ENCODE results near the gene PDK3.

PDK3 gene

DNA sequence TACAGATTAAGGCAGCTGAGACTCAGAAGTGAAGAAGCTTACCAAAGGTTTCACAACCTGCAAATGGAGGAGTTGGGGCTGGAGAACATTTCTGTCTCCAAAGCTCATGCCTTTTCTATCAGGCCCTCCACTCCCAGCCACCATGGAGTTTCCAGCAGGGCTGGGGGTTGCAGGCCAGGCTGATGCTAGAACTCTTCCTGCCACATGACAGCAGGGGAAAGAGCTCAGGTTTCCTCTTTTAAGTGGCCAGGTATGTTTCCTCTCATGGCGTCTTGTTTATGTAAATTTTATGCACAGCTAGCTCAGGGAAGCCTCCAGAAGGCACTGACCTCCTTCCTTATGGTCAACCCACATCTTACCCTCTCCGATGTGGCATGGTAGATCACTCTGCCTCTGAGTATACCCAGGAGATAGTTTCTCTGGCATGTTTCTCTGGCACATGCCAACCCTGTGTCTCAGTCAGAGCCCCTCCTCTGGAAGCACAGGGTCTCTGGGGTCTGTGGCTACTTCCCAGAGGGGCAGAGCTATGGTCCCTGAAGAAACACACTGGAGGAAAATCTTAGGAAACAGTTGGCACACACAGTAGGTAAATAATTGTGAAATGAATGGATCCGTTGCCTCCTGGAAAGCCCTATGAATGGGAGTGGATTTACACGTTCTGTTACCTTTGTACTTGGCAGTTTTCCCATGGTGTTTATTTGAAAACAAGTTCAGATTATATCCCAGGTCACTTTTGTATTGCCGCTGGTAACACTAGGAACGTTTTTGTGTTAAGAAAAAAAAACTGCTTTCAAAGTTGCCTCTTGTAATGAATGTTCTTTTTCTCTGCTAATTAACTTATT lies 28.9 kb downstream of the PDK3 start:
- no peaks in the 10 kb centered on the region for H3K9me3 ChIP-seq (ENCODE audit: control insufficient read depth, insufficient read depth, low read length)
- H3K9ac ChIP-seq (ENCODE audit: low read depth, low read length), result no peak overlapping the region
- peaks cover 33% of the 10 kb centered on the region for H3K4me1 ChIP-seq (ENCODE audit: insufficient read depth, low read length)
- H3K36me3 ChIP-seq (ENCODE audit: insufficient read depth, low read length), result no peaks in the 10 kb centered on the region

DNA sequence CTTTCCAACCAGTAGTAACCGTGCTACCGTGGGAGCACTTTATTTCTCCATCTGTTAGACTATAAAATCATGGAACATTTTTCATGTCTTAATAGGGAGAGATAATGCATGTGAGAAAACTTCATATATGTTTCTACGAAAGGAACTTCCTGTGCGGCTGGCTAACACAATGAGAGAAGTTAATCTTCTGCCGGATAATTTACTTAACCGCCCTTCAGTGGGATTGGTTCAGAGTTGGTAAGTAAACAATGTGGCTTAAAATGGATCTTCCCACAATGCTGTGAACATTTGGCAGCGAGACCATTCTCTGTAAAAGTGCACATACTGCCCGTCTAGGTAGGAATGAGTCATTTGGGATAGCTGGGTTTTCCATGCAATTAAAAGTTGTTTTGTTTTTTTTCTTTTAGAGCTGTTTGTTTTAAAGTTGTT lies 29.6 kb downstream of the PDK3 start:
- Histone ChIP-seq H3K9ac (ENCODE audit: low read depth, low read length) (no peak overlapping the region), H3K4me1 (ENCODE audit: insufficient read depth, low read length) (peaks cover 33% of the 10 kb centered on the region), H3K36me3 (ENCODE audit: insufficient read depth, low read length) (no peaks in the 10 kb centered on the region), H3K9me3 (ENCODE audit: control insufficient read depth, insufficient read depth, low read length) (no peaks in the 10 kb centered on the region)

DNA sequence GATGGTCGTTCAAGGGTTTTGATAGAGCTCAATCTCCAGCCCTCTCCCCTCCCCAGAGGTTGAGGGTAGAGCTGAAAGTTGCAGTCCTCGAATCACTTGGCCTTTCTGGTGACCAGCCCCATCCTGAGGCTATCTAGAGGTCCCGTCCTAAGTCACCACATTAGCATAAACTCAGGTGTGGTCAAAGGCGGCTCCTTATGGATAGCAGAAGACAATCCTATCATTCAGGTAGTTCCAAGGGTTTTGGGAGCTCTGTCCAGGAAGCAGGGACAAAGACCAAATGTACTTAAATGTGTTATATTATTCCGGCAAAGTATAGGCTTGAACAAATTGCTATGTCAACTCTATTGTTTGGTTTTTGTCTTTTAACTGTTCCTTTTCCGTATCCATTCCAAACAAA lies 30.6 kb downstream of the PDK3 start:
- H3K4me1 ChIP-seq (ENCODE audit: insufficient read depth, low read length), result peaks cover 33% of the 10 kb centered on the region
- no peaks in the 10 kb centered on the region for H3K9me3 ChIP-seq (ENCODE audit: control insufficient read depth, insufficient read depth, low read length)
- no peaks in the 10 kb centered on the region for H3K36me3 ChIP-seq (ENCODE audit: insufficient read depth, low read length)
- H3K9ac ChIP-seq (ENCODE audit: low read depth, low read length), result no peak overlapping the region

DNA sequence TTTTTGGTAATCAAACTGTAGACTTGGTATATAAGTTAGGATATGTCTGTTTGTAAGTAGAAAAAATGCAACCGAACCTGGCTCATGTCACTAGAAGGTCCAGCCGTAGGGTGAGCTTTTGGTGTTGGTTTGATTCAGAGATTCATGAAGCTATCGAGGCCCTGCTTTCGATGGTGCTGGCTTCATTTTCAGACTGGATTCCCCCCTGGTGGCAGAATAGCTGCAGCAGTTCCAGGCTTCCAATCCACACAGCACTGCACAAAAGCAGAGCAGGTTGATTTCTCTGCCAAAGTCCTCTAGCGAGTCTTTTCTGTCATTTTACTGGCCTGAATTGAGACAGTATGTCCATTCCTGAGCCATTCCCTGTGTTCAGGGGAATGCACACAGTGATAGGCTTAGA lies 33.1 kb downstream of the PDK3 start:
- Histone ChIP-seq H3K9me3 (ENCODE audit: control insufficient read depth, insufficient read depth, low read length) (no peaks in the 10 kb centered on the region), H3K4me1 (ENCODE audit: insufficient read depth, low read length) (peaks cover 28% of the 10 kb centered on the region), H3K36me3 (ENCODE audit: insufficient read depth, low read length) (no peaks in the 10 kb centered on the region), H3K9ac (ENCODE audit: low read depth, low read length) (no peak overlapping the region)

DNA sequence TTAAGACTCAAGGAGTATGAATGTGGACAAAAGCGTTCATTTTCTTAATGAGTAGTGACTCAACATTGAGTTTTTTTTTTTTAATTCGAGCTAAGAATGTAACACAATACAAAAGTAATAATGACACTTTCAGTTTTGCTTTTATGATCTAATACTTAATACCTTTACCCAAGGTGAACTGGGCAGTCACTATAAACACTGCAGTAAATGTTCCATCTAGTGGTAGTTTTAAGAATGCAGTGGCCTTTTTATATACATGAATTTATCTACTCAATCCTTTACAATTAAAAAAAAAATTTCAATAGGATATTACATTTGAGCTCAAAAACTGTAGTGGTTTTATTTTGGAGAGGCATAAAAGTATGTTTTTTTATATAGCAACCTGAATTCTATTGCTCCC lies 33.9 kb downstream of the PDK3 start:
- Histone ChIP-seq H3K9ac (ENCODE audit: low read depth, low read length) (no peak overlapping the region), H3K4me1 (ENCODE audit: insufficient read depth, low read length) (peaks cover 21% of the 10 kb centered on the region), H3K9me3 (ENCODE audit: control insufficient read depth, insufficient read depth, low read length) (no peaks in the 10 kb centered on the region), H3K36me3 (ENCODE audit: insufficient read depth, low read length) (no peaks in the 10 kb centered on the region)

DNA sequence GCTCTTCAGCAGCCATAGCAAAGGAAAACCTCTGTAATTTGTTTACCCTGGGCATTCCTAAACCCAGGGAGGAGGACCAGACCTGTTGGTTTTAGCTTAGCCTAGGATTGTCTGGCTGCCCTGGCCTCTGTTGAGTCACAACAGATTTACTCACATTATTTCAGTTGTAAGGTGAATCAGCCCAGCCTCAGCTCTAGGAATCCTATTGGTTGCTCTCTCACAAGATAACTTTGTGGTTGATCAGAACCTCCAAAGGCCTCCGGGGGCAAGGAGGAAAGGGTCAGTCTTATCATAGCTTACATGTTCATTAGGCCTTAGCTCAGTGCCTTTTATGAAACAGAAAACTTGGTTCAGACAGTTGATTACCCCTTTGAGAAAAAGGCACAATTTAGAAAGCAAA lies 41.0 kb downstream of the PDK3 start:
- no peak overlapping the region for H3K9ac ChIP-seq (ENCODE audit: low read depth, low read length)
- no peaks in the 10 kb centered on the region; the same call in 1 of the 2 replicates for H3K4me1 ChIP-seq (ENCODE audit: insufficient read depth, low read length)
- no peaks in the 10 kb centered on the region for H3K9me3 ChIP-seq (ENCODE audit: control insufficient read depth, insufficient read depth, low read length)
- H3K36me3 ChIP-seq (ENCODE audit: insufficient read depth, low read length), result no peaks in the 10 kb centered on the region

DNA sequence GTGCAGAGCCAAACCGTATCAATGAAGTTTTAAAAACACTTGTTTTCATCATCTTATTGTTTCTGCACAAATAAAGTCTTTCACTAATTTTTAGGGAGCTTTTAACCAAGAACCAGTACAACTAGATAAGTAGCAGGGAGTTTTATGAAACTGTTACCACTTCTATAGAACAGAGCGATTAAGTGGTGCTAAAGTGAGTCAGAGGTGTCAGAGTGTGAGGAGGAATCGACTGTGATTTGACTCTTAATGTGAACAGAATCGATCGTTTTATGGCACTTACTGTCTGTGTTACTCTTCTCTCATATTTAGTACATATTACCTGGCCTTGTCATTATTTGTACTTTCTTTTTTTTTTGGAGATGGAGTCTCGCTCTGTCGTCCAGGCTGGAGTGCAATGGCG lies 43.3 kb downstream of the PDK3 start:
- Histone ChIP-seq H3K4me1 (ENCODE audit: insufficient read depth, low read length) (no peaks in the 10 kb centered on the region; the same call in 1 of the 2 replicates), H3K36me3 (ENCODE audit: insufficient read depth, low read length) (no peaks in the 10 kb centered on the region), H3K9me3 (ENCODE audit: control insufficient read depth, insufficient read depth, low read length) (no peaks in the 10 kb centered on the region), H3K9ac (ENCODE audit: low read depth, low read length) (no peak overlapping the region)

DNA sequence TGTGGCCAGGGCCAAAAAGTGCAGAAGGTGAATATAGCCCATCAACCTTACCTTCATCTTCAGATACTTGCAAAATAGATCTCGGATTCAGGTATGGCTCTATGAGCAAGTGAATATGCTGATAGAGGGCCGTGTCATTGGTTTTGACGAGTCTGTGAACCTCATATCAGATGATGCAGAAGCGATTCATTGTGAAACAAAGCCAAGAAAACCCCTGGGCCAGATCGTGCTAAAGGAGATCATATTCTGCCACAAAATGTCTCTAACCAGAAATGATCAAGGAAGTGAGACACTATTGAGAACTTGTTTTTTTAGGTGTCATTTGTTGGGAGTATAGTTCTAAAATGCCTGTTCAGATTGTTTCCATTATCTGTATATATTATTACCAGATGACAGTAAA lies 48.3 kb downstream of the PDK3 start:
- Histone ChIP-seq H3K9ac (ENCODE audit: low read depth, low read length) (no peak overlapping the region), H3K9me3 (ENCODE audit: control insufficient read depth, insufficient read depth, low read length) (no peaks in the 10 kb centered on the region), H3K36me3 (ENCODE audit: insufficient read depth, low read length) (no peaks in the 10 kb centered on the region), H3K4me1 (ENCODE audit: insufficient read depth, low read length) (no peaks in the 10 kb centered on the region)

DNA sequence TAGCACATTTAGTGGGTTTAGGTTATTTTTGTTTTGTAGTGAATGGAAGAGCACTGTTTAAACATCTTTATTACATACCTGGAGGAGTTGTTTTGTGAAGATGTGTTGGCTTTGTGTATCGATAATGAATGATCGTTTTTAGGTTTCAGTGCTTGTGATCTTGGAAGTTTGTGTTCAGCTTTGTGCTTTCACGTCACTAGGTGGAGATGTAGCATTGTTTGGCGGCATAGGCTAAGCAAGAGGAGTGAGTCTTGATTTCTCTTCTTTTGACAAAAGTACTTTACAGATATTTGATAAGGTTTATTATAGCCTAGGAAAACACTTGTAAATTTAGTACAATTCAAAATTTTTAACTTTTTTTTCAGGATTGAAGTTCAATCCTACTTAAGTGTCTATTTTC lies 50.4 kb downstream of the PDK3 start:
- no peaks in the 10 kb centered on the region for H3K9me3 ChIP-seq (ENCODE audit: control insufficient read depth, insufficient read depth, low read length)
- H3K9ac ChIP-seq (ENCODE audit: low read depth, low read length), result no peak overlapping the region
- no peaks in the 10 kb centered on the region for H3K36me3 ChIP-seq (ENCODE audit: insufficient read depth, low read length)
- no peaks in the 10 kb centered on the region for H3K4me1 ChIP-seq (ENCODE audit: insufficient read depth, low read length)

DNA sequence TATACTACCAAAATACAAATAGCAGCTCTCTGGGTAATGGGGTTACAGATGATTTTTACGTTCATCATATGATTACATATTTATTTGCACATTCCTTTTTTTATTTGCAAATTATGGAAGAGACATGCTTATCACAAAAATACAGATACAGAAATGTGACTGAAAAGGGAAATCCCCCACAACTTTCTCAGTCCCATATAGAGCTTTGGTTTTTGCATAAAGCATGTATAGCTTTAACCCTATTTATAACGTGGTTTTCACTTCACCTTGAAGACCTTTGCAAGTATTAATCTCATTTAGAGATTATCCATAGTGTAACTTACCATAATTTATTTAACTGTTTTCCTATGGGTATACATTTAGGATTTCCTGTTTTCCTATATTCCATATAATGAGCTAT lies 55.4 kb downstream of the PDK3 start:
- H3K9ac ChIP-seq (ENCODE audit: low read depth, low read length), result no peak overlapping the region
- H3K9me3 ChIP-seq (ENCODE audit: control insufficient read depth, insufficient read depth, low read length), result no peaks in the 10 kb centered on the region
- H3K4me1 ChIP-seq (ENCODE audit: insufficient read depth, low read length), result peaks cover 4% of the 10 kb centered on the region; the same call in 1 of the 2 replicates
- H3K36me3 ChIP-seq (ENCODE audit: insufficient read depth, low read length), result no peaks in the 10 kb centered on the region

DNA sequence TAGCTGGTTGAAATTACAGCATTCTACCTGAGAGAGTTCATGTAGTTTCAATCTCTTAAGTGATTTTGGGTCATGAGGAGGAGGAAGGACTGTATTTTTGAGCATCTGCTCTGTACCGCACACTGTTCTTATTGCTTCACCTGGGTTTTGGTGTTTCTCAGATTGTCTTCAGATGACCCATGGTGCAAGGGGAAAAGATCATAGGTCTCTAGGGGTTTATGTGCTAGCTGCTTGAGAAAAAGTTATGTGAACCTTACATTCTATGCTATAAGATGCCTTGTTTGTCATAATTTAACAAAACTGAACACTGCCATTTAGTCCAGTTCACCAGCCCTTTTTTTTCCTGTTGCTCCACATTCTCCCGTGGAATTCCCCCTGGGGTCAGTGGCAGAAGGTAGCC lies 60.4 kb downstream of the PDK3 start:
- Histone ChIP-seq H3K9me3 (ENCODE audit: control insufficient read depth, insufficient read depth, low read length) (no peaks in the 10 kb centered on the region), H3K4me1 (ENCODE audit: insufficient read depth, low read length) (peaks cover 44% of the 10 kb centered on the region), H3K9ac (ENCODE audit: low read depth, low read length) (no peak overlapping the region), H3K36me3 (ENCODE audit: insufficient read depth, low read length) (0 out of 2 replicates have a peak, but pooled peaks cover 2% of the 10 kb centered on the region)

DNA sequence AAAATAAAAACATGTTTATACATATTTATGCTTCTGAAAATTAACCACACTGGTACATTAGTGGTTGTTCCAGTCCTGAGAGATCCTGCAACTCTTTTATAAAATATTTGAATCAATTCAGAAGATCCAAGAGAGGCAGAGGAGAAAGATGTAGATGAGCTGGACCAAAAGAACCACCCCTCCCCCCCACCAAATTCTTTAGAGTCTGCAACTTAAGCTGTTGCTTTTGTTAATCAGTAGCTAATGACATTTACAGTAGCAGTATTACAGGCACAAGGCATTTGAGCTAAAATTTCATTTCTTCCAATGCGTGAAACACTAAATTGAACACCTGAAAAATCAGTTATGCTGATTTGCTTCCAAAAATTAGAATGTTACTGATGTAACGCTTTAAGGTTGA lies 61.5 kb downstream of the PDK3 start:
- Histone ChIP-seq H3K36me3 (ENCODE audit: insufficient read depth, low read length) (peaks cover 4% of the 10 kb centered on the region; the same call in 1 of the 2 replicates), H3K4me1 (ENCODE audit: insufficient read depth, low read length) (peaks cover 44% of the 10 kb centered on the region), H3K9ac (ENCODE audit: low read depth, low read length) (no peak overlapping the region), H3K9me3 (ENCODE audit: control insufficient read depth, insufficient read depth, low read length) (no peaks in the 10 kb centered on the region)

DNA sequence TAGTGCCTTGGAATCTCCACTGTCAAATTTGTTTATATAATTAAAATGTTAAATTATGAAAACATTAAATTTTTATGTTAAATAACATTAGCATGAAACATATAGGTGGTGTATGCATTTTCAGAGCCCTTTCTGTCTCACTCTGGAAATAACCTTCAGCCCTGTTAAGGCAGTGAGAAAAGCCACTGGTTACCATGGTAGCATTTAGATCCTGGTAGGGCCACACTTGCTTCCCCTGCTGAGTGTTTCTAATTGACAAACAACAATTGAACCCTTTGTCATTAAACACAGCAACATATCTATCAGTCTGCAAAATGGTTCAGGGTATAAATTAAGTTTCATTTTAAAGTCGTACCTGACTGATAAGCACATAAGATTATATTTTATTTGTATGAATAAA lies 63.5 kb downstream of the PDK3 start:
- peaks cover 5% of the 10 kb centered on the region for H3K36me3 ChIP-seq (ENCODE audit: insufficient read depth, low read length)
- H3K9ac ChIP-seq (ENCODE audit: low read depth, low read length), result no peak overlapping the region
- H3K9me3 ChIP-seq (ENCODE audit: control insufficient read depth, insufficient read depth, low read length), result no peaks in the 10 kb centered on the region
- peaks cover 44% of the 10 kb centered on the region for H3K4me1 ChIP-seq (ENCODE audit: insufficient read depth, low read length)

DNA sequence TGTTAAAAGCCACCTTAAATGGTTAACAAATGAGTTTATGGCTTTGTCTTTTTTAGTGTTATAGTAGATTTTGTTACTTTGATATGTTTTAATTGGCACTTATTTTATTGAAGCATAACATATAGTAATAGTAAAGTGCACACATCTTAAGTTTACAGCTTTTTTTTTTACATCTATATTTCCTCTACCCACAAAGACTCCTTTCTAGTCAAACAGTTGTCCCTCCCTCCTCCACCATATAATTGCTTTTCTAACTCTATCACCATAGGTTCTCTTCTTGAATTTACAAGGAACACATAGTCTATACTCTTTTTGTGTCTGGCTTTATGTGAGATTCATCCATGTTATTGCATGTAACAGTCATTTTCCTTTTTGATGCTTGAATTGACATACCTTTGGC lies 71.5 kb downstream of the PDK3 start:
- Histone ChIP-seq H3K4me1 (ENCODE audit: insufficient read depth, low read length) (no peaks in the 10 kb centered on the region), H3K9me3 (ENCODE audit: control insufficient read depth, insufficient read depth, low read length) (no peaks in the 10 kb centered on the region), H3K36me3 (ENCODE audit: insufficient read depth, low read length) (peaks cover 1% of the 10 kb centered on the region), H3K9ac (ENCODE audit: low read depth, low read length) (no peak overlapping the region)

DNA sequence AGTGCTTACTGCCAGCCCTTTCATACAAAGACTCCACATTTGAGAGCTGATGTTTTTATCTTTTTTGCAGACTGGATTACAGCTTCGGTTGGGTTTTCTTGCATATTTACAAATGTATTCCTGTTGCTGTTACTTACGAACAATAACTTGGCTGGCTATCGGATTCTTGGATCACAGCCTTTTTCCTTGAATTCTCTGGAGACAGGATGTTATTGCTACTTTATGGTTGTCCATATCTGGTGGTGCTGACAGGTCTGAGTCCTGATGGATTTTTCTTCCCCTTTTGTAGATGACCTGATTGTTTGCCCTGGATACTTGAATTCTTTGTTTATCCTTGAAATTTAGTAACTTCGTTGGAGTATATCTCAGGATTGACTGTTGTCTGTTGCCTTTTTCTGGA lies 77.7 kb downstream of the PDK3 start:
- H3K4me1 ChIP-seq (ENCODE audit: insufficient read depth, low read length), result no peaks in the 10 kb centered on the region
- no peak overlapping the region for H3K9ac ChIP-seq (ENCODE audit: low read depth, low read length)
- H3K9me3 ChIP-seq (ENCODE audit: control insufficient read depth, insufficient read depth, low read length), result no peaks in the 10 kb centered on the region
- H3K36me3 ChIP-seq (ENCODE audit: insufficient read depth, low read length), result peaks cover 4% of the 10 kb centered on the region; the same call in 1 of the 2 replicates

Data from ES-I3 (cell line).